Hepatocyte (in vitro differentiated cells): ENCODE measurements around the gene STX8. TPM values are rescaled to one million over a fixed set of nuclear protein-coding genes. Genes with fewer than 3 reads are reported as not detected.

Experiments used
- DNase-seq: peaks from one replicate; pipeline ENCODE4 v3.0.0-alpha.2; 2016; ENCODE audit warnings: low spot score
- H2AFZ ChIP-seq: fragments of 200-600 bp; sonication (generic); 2 replicates; pipeline ENCODE4 v1.6.0; 2016; ENCODE audit warnings: antibody characterized with exemption, mild to moderate bottlenecking
- H3K27ac ChIP-seq: fragments of 200-600 bp; sonication (generic); 2 replicates; pipeline ENCODE4 v1.5.1; 2016; ENCODE audit warnings: mild to moderate bottlenecking
- H3K27me3 ChIP-seq: fragments of 200-600 bp; sonication (generic); 2 replicates; pipeline ENCODE4 v1.6.1; 2016
- H3K36me3 ChIP-seq: fragments of 200-600 bp; sonication (generic); replicated peaks from 2 replicates; pipeline ENCODE4 v1.5.1; 2016; ENCODE audit warnings: low read depth; ENCODE audit not compliant: insufficient read depth
- H3K4me1 ChIP-seq: fragments of 200-600 bp; sonication (generic); 2 replicates; pipeline ENCODE4 v1.5.1; 2016; ENCODE audit warnings: mild to moderate bottlenecking, moderate library complexity; ENCODE audit not compliant: insufficient read depth
- H3K4me2 ChIP-seq: fragments of 200-600 bp; sonication (generic); 2 replicates; pipeline ENCODE4 v1.6.0; 2016
- H3K4me3 ChIP-seq: fragments of 200-600 bp; sonication (generic); 2 replicates; pipeline ENCODE4 v1.5.1; 2016; ENCODE audit warnings: mild to moderate bottlenecking
- H3K79me2 ChIP-seq: fragments of 200-600 bp; sonication (generic); 2 replicates; pipeline ENCODE4 v1.6.0; 2017; ENCODE audit warnings: mild to moderate bottlenecking
- H3K9me2 ChIP-seq: fragments of 200-600 bp; sonication (generic); replicated peaks from 2 replicates; pipeline ENCODE4 v1.6.0; 2017; ENCODE audit warnings: mild to moderate bottlenecking; ENCODE audit not compliant: insufficient read depth
- H3K9me3 ChIP-seq: fragments of 200-600 bp; sonication (generic); 2 replicates; pipeline ENCODE4 v1.5.1; 2016; ENCODE audit warnings: low read depth, mild to moderate bottlenecking
- H4K20me1 ChIP-seq: fragments of 200-600 bp; sonication (generic); 2 replicates; pipeline ENCODE4 v1.6.0; 2016; ENCODE audit warnings: mild to moderate bottlenecking; ENCODE audit not compliant: insufficient read depth, poor library complexity, severe bottlenecking
- CTCF ChIP-seq: fragments of 200-600 bp; sonication (generic); IDR thresholded peaks from 2 replicates; pipeline ENCODE4 v1.5.1; 2016; ENCODE audit warnings: antibody characterized with exemption, mild to moderate bottlenecking; ENCODE audit not compliant: poor library complexity
- EZH2 ChIP-seq: fragments of 200-600 bp; sonication (generic); IDR thresholded peaks from 2 replicates; pipeline ENCODE4 v1.6.1; 2016; ENCODE audit warnings: antibody characterized with exemption, mild to moderate bottlenecking, borderline replicate concordance
- EZH2phosphoT487 ChIP-seq: fragments of 200-600 bp; sonication (generic); IDR thresholded peaks from one replicate; pipeline ENCODE4 v1.6.1; 2018; ENCODE audit warnings: antibody characterized with exemption, mild to moderate bottlenecking, low read depth, moderate library complexity; ENCODE audit not compliant: unreplicated experiment, severe bottlenecking
- WGBS: methylation state at CpG from one replicate; pipeline ENCODE4 v1.1.6; 2016; ENCODE audit warnings: low lambda C conversion rate; ENCODE audit errors: missing lambda C conversion rate; 5-methylcytosine and 5-hydroxymethylcytosine counted together
- polyA plus RNA-seq: library from polyadenylated mRNA; unstranded; fragments of >200 nt; fragmentation: Nextera tagmentation; extraction: Ambion mirVana; gene quantifications from 2 replicates; pipeline ENCODE4 v1.2.1, GENCODE V29; 2016
- total RNA-seq: library from RNA; depleted of rRNA; stranded (reverse); fragments of >200 nt; gene quantifications from 2 replicates; pipeline ENCODE4 v1.2.3, GENCODE V29; 2014

STX8 gene
- total and polyA plus RNA-seq, 2 experiments from 2014 or later, result 40.6 to 64.7 TPM

- WGBS, result 88% methylated on average over 7 of the region's 7 CpGs
- no peak overlapping the region for H2AFZ ChIP-seq
- H3K9me2 ChIP-seq, result no peaks in the 10 kb centered on the region
- H3K79me2 ChIP-seq, result no peaks in the 10 kb centered on the region
- DNase-seq, result no peak
- no peak overlapping the region for H3K4me2 ChIP-seq
- H3K27me3 ChIP-seq, result no peaks in the 10 kb centered on the region
- no peaks in the 10 kb centered on the region for H4K20me1 ChIP-seq
- no peaks in the 10 kb centered on the region for H3K9me3 ChIP-seq
- no peaks in the 10 kb centered on the region for H3K4me1 ChIP-seq
- no peaks in the 10 kb centered on the region for H3K36me3 ChIP-seq
- no peak overlapping the region for H3K27ac ChIP-seq
- TF ChIP-seq EZH2phosphoT487 (no peak), CTCF (no peak), EZH2 (no peak)
- H3K4me3 ChIP-seq, result no peak overlapping the region
Measured at GRCh38 chr17:9299695-9300094, 275.9 kb downstream of the STX8 start.

- no peaks in the 10 kb centered on the region for H3K36me3 ChIP-seq
Measured at GRCh38 chr17:9298776-9299295, 276.8 kb downstream of the STX8 start.

GRCh38 chr17:9298135-9298534 lies 277.5 kb downstream of the STX8 start:
- H3K9me2 ChIP-seq, result no peaks in the 10 kb centered on the region
- no peak overlapping the region for H3K4me2 ChIP-seq
- DNase-seq, result peak; percentile 38
- no peaks in the 10 kb centered on the region for H3K9me3 ChIP-seq
- H3K27me3 ChIP-seq, result no peaks in the 10 kb centered on the region
- no peaks in the 10 kb centered on the region for H3K79me2 ChIP-seq
- no peak overlapping the region for H3K4me3 ChIP-seq
- H3K36me3 ChIP-seq, result no peaks in the 10 kb centered on the region
- H2AFZ ChIP-seq, result no peak overlapping the region
- no peaks in the 10 kb centered on the region for H3K4me1 ChIP-seq
- H4K20me1 ChIP-seq, result no peaks in the 10 kb centered on the region
- 85% methylated on average over 5 of the region's 5 CpGs for WGBS
- no peak overlapping the region for H3K27ac ChIP-seq
- no peak for TF ChIP-seq CTCF
- no peak for TF ChIP-seq EZH2phosphoT487
- no peak for TF ChIP-seq EZH2

More at GRCh38 chr17:9298776-9299295, 276.8 kb downstream of the STX8 start:
- TF ChIP-seq CTCF, result no peak
- no peak for TF ChIP-seq EZH2phosphoT487
- no peak for TF ChIP-seq EZH2
- no peak overlapping the region for H2AFZ ChIP-seq
- H3K4me2 ChIP-seq, result no peak overlapping the region
- no peaks in the 10 kb centered on the region for H3K9me2 ChIP-seq
- H3K27me3 ChIP-seq, result no peaks in the 10 kb centered on the region
- H3K9me3 ChIP-seq, result no peaks in the 10 kb centered on the region
- no peaks in the 10 kb centered on the region for H3K79me2 ChIP-seq
- no peak overlapping the region for H3K4me3 ChIP-seq
- no peaks in the 10 kb centered on the region for H4K20me1 ChIP-seq
- H3K4me1 ChIP-seq, result no peaks in the 10 kb centered on the region
- no peak overlapping the region for H3K27ac ChIP-seq
- DNase-seq, result no peak
- 77% methylated on average over 5 of the region's 5 CpGs for WGBS
